Measurements from ENCODE around the gene CADM3. TPM values are rescaled to one million over a fixed set of nuclear protein-coding genes. Genes with fewer than 3 reads are reported as not detected.

The CADM3 gene
- total and polyA plus RNA-seq, 9 of the 15 experiments (the other 6 are each of a cell fraction or from before 2014, with no cell fraction given): 0.04 TPM; not detected in 8

- TF ChIP-seq CUX1 (CRISPR knock-in tag; IDR thresholded peaks at IDR 0.05) (0 out of 2 replicates have a peak, but pooled peaks have one; percentile 49), ZNF239 (CRISPR knock-in tag; IDR thresholded peaks at IDR 0.05) (peak; percentile 72), NCOR1 (IDR thresholded peaks at IDR 0.05) (no peak), CREB3L1 (IDR thresholded peaks at IDR 0.05; ENCODE audit: borderline replicate concordance, low read depth) (no peak), ZNF224 (CRISPR knock-in tag; IDR thresholded peaks at IDR 0.05) (peak; percentile 85; the same call in 1 of the 2 replicates), ZNF445 (CRISPR knock-in tag; IDR thresholded peaks at IDR 0.05; ENCODE audit: low read depth) (no peak), SRF (CRISPR knock-in tag; IDR thresholded peaks at IDR 0.05) (peak in 1 of 2 experiments; percentile 94; a peak in 2 of 4 replicates), CEBPZ (IDR thresholded peaks at IDR 0.05; ENCODE audit: borderline replicate concordance, low read depth, low read length) (no peak), RBM25 (IDR thresholded peaks at IDR 0.05; ENCODE audit: low read depth, low read length, severe bottlenecking) (no peak), GATAD2B (IDR thresholded peaks at IDR 0.05; ENCODE audit: borderline replicate concordance) (no peak), TCF7L2 (IDR thresholded peaks at IDR 0.05; ENCODE audit: low read depth, low read length) (no peak), HOXB6 (CRISPR knock-in tag; IDR thresholded peaks at IDR 0.05; ENCODE audit: borderline replicate concordance) (no peak), TEAD4 (IDR thresholded peaks at IDR 0.05; ENCODE audit: low read length) (no peak), TEAD4 (CRISPR knock-in tag; IDR thresholded peaks at IDR 0.05; ENCODE audit: borderline replicate concordance) (peak; percentile 79; the same call in 1 of the 2 replicates), BMI1 (IDR thresholded peaks at IDR 0.05; ENCODE audit: low read length) (no peak)
Observed at GRCh38 chr1:159177272-159177907, 6.0 kb downstream of the CADM3 start (continued).
